Caki2 (cell line): ENCODE measurements around the gene DEPDC5. TPM values are rescaled to one million over a fixed set of nuclear protein-coding genes. Genes with fewer than 3 reads are reported as not detected.
A peak's percentile ranks its signal among the peaks of the same experiment; 100 is the strongest.

ENCODE experiments used
- DNase-seq: peaks from one replicate; pipeline ENCODE4 v3.0.0-alpha.2; 2015; ENCODE audit warnings: low read depth
- in situ Hi-C: cut with HindIII; loops from 2 replicates; pipeline ENCODE4 v1.10.0; 2016; ENCODE audit warnings: low sequenced_read_pairs, low pct_unique_long_range_greater_than_20kb, mixed read lengths
- total RNA-seq: library from RNA; depleted of rRNA; stranded (reverse); fragments of >200 nt; shearing (Covaris generic); gene quantifications from 2 replicates; pipeline ENCODE4 v1.2.3, GENCODE V29; 2014; ENCODE audit warnings: low replicate concordance

The DEPDC5 gene
- total RNA-seq, 1 experiment from 2014 or later: 7.3 TPM

- no peak for DNase-seq
- in situ Hi-C loops: no loop called here
Measured at GRCh38 chr22:31871480-31871879, 117.7 kb downstream of the DEPDC5 start.

DNA sequence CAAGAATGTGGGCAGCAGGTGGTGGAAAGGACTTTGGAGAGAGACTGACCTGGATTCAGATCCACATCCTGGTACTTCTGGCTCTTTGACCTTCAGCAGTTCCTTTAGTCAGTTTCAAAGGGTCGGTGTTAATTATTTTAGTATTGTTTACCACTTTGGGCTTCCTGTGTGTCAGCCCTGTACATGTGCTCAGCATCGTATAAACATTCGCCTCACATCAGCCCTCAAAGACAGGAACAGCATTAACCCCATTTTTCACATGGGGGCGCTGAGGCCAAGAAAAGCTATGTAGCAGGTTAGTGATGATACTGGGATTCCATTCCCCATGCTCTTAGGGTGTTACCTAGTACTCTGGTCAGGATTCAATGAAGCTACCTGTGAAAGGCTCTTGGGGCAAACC is 118.4 kb downstream of the DEPDC5 start:
- in situ Hi-C loops: no loop called here

DNA sequence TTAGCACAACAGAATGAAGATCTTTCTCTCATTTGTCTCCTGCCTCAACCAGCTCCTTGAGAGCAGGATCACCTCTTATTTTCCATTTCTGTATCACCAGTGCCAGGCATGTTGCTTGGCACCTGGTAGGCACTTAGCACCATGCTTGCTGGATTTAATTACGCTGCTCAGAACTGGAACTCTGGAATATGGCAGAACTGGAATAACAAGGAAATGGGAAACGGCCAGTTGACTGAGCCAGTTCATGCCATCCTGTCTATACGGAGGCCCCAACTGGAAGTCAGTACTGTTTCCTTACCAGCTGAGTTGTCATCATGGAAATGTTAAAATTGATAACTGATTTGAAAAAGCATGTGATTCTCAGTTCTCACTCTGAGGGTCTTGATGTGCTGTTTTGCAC is 121.0 kb downstream of the DEPDC5 start:
- in situ Hi-C loops: no loop called here
- DNase-seq: no peak

More for the DNA sequence above, 118.4 kb downstream of the DEPDC5 start:
- DNase-seq: no peak

DNA sequence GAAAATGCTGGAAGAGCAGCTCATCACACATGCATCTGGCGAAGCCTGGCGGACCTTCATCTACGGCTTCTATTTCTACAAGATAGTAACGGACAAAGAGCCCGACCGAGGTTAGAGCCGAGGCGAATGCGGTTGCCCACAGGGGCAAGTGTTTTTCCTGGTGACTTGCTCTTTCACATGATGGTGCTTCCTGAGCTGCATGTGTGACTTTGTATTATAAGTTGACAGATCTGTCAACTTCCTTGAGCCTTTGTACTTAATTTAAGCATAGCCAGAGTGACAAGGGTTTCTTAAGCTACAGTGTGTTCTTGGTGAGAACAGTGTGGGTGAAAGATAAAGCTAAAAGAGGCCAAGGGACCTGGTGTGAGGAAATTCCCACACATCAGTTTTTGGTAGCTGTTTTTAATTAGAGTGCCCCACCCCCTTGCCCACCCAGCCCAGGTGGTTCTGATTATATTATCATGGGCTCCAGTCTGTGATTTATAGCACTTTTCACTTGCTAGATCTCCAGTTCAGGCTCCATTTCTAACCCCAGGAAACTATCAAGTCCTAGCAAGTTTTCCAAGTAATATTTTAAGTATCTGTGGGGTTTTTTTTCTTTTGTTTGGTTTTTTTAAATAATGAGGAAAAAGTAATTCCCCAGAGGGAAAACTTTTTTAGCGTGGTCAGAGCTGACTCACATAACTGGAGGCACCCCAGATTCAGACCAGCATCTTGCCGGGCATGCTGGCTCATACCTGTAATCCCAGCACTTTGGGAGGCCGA is 122.5 kb downstream of the DEPDC5 start:
- DNase-seq: no peak
- in situ Hi-C loops: no loop called here

GRCh38 chr22:31879585-31879984 is 125.8 kb downstream of the DEPDC5 start:
- in situ Hi-C loops: no loop called here

GRCh38 chr22:31881200-31881599 is 127.4 kb downstream of the DEPDC5 start:
- in situ Hi-C loops: no loop called here
- peak; percentile 40 for DNase-seq

More at GRCh38 chr22:31879585-31879984, 125.8 kb downstream of the DEPDC5 start:
- no peak for DNase-seq

- in situ Hi-C loops: no loop called here
- no peak for DNase-seq
Measured at GRCh38 chr22:31881865-31882264, 128.0 kb downstream of the DEPDC5 start.

DNA sequence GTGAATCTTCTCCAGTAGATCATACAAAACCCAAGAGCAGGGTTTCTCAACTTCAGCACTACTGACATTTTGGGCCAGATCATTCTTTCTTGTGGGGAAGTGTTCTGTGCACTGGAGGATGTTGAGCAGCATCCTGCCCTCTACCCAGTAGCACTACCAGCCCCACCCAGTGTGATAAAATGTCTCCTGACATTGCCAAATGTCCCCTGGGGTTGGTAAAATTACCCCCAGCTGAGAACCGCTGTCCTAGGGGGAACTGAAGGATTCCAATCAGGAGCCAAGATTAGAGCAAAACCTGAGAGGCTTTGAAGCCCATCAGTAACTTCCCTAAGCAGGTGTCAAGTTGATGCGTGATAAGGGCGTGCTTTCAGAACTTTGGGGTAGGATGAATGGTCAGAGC is 129.2 kb downstream of the DEPDC5 start:
- no peak for DNase-seq
- in situ Hi-C loops: no loop called here

DNA sequence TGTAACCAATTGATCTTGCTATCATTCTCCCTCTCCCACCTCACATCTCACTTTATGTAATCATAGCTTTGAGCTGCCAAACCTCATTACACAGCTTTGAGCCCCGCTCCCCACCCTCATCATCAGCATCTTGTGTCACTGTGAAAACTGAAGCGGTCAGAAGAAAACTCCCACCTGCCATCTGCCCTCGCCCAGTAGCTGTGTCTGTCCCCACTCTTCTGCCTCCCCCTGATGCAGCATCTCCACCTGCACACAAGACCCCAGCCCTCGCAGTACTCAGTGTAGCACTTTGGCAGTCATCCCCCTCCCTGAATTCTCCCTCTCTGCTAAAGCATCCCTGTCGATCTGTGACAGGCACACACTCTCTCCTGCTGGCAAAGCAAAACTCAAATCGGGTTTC is 130.2 kb downstream of the DEPDC5 start:
- DNase-seq: no peak
- in situ Hi-C loops: no loop called here

- DNase-seq: peak; percentile 24
- in situ Hi-C loops: no loop called here
Measured at GRCh38 chr22:31891366-31892079, 137.7 kb downstream of the DEPDC5 start.

DNA sequence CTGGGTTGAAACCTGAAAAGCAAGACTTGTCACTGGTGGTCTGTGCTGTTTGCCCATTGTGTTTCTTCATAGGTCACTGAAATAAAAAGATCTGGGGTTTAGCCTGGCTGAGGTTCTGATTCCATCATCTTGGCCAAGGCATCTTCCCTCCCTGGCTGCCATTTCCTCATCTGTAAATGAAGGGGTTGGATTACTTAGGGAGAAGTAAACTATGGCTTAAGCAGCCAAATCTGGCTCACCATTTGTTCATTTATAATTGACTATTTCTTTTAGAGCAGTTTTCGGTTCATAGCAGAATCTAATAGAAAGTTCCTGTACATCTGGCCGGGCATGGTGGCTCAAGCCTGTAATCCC is 138.2 kb downstream of the DEPDC5 start:
- in situ Hi-C loops: no loop called here
- no peak for DNase-seq

GRCh38 chr22:31893460-31893859 is 139.6 kb downstream of the DEPDC5 start:
- in situ Hi-C loops: no loop called here
- no peak for DNase-seq

DNA sequence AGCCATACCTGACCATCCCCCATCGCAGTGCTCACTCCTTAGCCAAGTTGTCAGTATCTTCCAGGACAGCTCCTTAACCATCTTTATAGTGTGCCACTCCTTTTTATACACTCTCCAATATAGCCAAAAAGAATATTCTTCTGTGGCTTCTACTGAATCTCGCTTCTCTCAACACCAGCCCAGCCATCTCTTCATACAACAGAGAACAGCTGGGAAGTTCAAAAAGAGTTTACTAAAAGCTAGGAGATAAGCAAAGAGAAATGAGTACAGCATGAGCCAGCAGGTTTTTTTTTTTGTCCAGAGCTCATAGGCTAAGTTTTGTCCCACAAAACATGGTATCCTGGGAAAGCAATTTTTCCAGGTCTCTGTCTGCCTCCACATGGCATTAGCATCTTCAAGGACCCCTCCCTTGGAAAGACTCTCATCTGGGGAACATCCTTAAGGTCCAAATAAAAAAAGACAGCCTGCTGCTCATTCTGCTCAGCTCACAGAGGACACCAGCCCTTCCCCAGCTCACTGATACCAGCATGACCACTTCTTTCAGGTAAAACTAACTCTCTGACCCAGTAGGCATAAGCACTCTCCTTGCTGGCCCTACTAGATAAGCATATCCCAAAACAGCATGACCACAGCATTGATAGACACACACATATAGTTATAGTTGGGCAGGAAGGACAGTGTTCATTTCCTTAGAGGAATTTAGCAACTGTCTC is 141.7 kb downstream of the DEPDC5 start:
- in situ Hi-C loops: no loop called here
- DNase-seq: no peak

DNA sequence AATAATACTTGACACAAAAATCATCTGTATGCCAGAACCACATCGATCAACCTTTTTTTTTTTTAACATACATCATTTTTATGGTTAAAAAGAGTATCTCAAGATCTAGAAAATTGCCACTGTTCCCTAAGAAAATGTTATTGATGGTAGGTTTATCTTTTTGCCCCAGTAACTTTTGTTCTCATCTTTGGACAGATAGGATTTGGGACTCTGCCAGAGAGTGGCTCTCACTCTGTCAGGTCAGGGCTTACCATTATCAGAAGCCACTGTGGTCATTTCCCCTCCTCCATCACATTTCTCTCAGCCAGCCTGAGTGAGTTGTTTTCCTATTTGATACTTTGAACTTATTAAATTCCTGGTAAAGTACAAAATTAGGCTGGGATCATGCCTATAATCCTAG is 142.7 kb downstream of the DEPDC5 start:
- DNase-seq: no peak
- in situ Hi-C loops: no loop called here

- DNase-seq: no peak
- in situ Hi-C loops: no loop called here
Measured at GRCh38 chr22:31897842-31898805, 144.3 kb downstream of the DEPDC5 start.

GRCh38 chr22:31898926-31899325 is 145.1 kb downstream of the DEPDC5 start:
- in situ Hi-C loops: no loop called here
- DNase-seq: no peak

DNA sequence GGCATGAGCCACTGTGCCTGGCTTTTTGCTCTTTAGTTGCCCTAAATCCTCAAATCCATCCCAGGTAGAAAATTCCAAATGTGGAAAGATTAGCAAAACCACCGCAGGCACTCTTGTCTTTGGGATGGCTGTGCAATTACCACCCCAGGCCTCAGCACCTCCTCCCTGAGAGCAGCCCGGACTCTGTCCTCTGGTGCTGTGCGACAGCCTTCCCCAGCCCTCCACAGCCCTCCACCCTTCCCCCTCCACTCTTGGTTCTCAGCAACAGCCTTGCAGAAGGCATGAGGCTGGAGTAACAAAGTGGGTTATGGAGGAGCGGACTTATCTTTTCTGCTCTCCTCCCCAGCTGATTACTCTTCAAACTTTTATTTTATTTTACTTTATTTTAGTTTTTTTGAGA is 145.8 kb downstream of the DEPDC5 start:
- in situ Hi-C loops: no loop called here
- DNase-seq: no peak
